ENCODE results near the gene DST. TPM values are rescaled to one million over a fixed set of nuclear protein-coding genes. Genes with fewer than 3 reads are reported as not detected.
A peak's percentile ranks its signal among the peaks of the same experiment; 100 is the strongest.

DST gene
- total and polyA plus RNA-seq, 2 of the 4 experiments (the other 2 are of a cell fraction): 97.7 to 452 TPM

DNA sequence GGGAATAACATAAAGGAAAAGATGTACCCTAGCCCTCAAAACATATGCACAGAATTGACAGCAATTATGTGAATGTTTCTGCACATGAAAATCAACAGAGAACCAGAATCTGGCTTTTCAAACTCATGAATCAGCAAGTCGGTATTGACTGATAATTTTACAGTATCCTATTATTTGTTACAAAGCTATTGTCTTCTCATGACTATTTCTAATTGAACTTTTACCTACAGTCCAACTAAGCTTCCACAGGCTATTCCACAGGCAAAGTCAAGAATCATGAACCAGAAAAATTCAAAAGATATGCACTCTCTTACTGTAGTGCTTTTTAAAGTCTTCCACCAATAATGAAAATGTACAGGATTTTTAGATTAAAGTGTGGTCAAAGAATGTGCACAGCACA lies 49.1 kb upstream of the DST start:
- Histone ChIP-seq H4K91ac (ENCODE audit: insufficient read depth, low read depth, low read length) (0 out of 2 replicates have a peak overlapping the region, but pooled peaks have one; percentile 35), H3K56ac (ENCODE audit: extremely low read depth, insufficient read depth, low read length) (peak overlapping the region; percentile 22), H3K14ac (replicated peaks; ENCODE audit: low read depth, low read length) (0 out of 2 replicates have a peak overlapping the region, but pooled peaks have one; percentile 49), H2BK5ac (ENCODE audit: low read depth, low read length, poor library complexity, severe bottlenecking) (peak overlapping the region; percentile 94), H3K23ac (ENCODE audit: low read depth, low read length) (peak overlapping the region; percentile 71; the same call in 1 of the 2 replicates), H2AFZ (replicated peaks; ENCODE audit: low read length, poor library complexity) (no peak overlapping the region), H2BK15ac (ENCODE audit: low read depth, low read length) (no peak overlapping the region), H3K9me3 (ENCODE audit: control insufficient read depth, insufficient read depth, low read length) (no peaks in the 10 kb centered on the region), H3K4me3 (ENCODE audit: insufficient read depth, low read depth, low read length) (peak overlapping the region; percentile 45), H3K9ac (ENCODE audit: low read depth, low read length) (peak overlapping the region; percentile 96), H3K9me1 (ENCODE audit: insufficient read depth, low read length) (peaks cover 2% of the 10 kb centered on the region), H3K27me3 (ENCODE audit: control insufficient read depth, insufficient read depth, low read length) (no peaks in the 10 kb centered on the region), H3K4me2 (ENCODE audit: low read depth, low read length) (peak overlapping the region; percentile 83), H4K20me1 (ENCODE audit: insufficient read depth, low read length) (no peaks in the 10 kb centered on the region; the same call in 1 of the 2 replicates), H2BK20ac (ENCODE audit: low read depth, low read length) (peak overlapping the region; percentile 47; the same call in 1 of the 2 replicates), H3K27ac (ENCODE audit: insufficient read depth, low read length) (peak overlapping the region; percentile 82), H3K18ac (ENCODE audit: low read depth, low read length) (peak overlapping the region; percentile 84), H2AK5ac (ENCODE audit: low read depth, low read length) (no peak overlapping the region), H2AK9ac (replicated peaks; ENCODE audit: low read depth, low read length, poor library complexity) (no peak overlapping the region), H4K8ac (ENCODE audit: low read depth in 2 of 2, low read length in 2 of 2) (peak overlapping the region in 1 of 2 experiments; percentile 74; a peak in 3 of 4 replicates), H3K4me1 (ENCODE audit: control insufficient read depth, insufficient read depth, low read length) (peaks cover 10% of the 10 kb centered on the region), H3K4ac (ENCODE audit: low read depth, low read length) (peak overlapping the region; percentile 7; the same call in 1 of the 2 replicates), H4K5ac (ENCODE audit: low read depth, low read length) (peak overlapping the region; percentile 53), H2BK120ac (ENCODE audit: low read depth, low read length) (peak overlapping the region; percentile 21), H3K79me1 (ENCODE audit: low read depth in 1 of 2, low read length in 2 of 2) (peaks cover 9 to 42% of the 10 kb centered on the region in 2 experiments), H3K36me3 (ENCODE audit: control insufficient read depth, insufficient read depth, low read length) (peaks cover 4% of the 10 kb centered on the region)
- ChIA-PET CTCF (interaction anchor here (1.1 kb wide), 1 partner anchor 65 kb away, joined by 3 read pairs; no protein-coding TSS in a partner anchor), POLR2A (ENCODE audit: unreplicated experiment) (no interaction called here)
- no peak for DNase-seq
- dilution Hi-C loops (cut with HindIII; ENCODE audit: low sequenced_read_pairs, unreplicated experiment) (no loop called here), intact Hi-C loops (cut with micrococcal nuclease) (loop anchor here (2.0 to 5.0 kb wide), 3 partner anchors 49 to 335 kb away; partner anchors contain the start of gene DST), in situ Hi-C loops (cut with MboI; ENCODE audit: low sequenced_read_pairs) (loop anchor here (10.0 kb wide), 1 partner anchor 153 kb away; no protein-coding TSS in a partner anchor)
- BruUV-seq (replicated peaks): no TSS peak
- no peak for ATAC-seq (ENCODE audit: low read depth)
- TF ChIP-seq FOS (IDR thresholded peaks at IDR 0.05; ENCODE audit: low read depth, low read length) (no peak), SMC3 (IDR thresholded peaks at IDR 0.05; ENCODE audit: low read depth, low read length) (no peak), CTCF (conservative IDR thresholded peaks at IDR 0.05; ENCODE audit: low read depth, low read length) (no peak), MAFK (IDR thresholded peaks at IDR 0.05; ENCODE audit: low read depth, low read length) (no peak), BHLHE40 (IDR thresholded peaks at IDR 0.05; ENCODE audit: low read depth, low read length) (no peak), NFE2L2 (IDR thresholded peaks at IDR 0.05; ENCODE audit: low read depth, low read length) (no peak), RAD21 (IDR thresholded peaks at IDR 0.05; ENCODE audit: low read length) (no peak), MXI1 (IDR thresholded peaks at IDR 0.05; ENCODE audit: borderline replicate concordance, low read depth, low read length) (no peak)
- TF ChIP-seq, protein P1, sequence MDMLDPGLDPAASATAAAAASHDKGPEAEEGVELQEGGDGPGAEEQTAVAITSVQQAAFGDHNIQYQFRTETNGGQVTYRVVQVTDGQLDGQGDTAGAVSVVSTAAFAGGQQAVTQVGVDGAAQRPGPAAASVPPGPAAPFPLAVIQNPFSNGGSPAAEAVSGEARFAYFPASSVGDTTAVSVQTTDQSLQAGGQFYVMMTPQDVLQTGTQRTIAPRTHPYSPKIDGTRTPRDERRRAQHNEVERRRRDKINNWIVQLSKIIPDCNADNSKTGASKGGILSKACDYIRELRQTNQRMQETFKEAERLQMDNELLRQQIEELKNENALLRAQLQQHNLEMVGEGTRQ (IDR thresholded peaks at IDR 0.05; ENCODE audit: low read depth, low read length): no peak
- no CpG with 5 or more reads among the region's 1 CpG for WGBS, 2 experiments (ENCODE audit: extremely low coverage in 2 of 2, insufficient read length in 1 of 2)
